D721Med (cell line): ENCODE data around the gene COX15.
"Not testable (repeated sequence)": the region's sequence is repeated elsewhere in the genome, so short reads cannot be mapped to it uniquely, and the experiment has no call there.

Experiments used
- DNase-seq: peaks from one replicate; pipeline ENCODE4 v3.0.0; 2011; ENCODE audit warnings: low spot score; ENCODE audit not compliant: insufficient read length
- FAIRE-seq: peaks from 2 replicates; lab custom pipeline; 2011; peaks lifted over from hg19 to GRCh38; lab: Jason Lieb, UNC
- CTCF ChIP-seq: IDR thresholded peaks from 2 replicates; pipeline ENCODE4 v1.5.1; 2012; ENCODE audit warnings: mild to moderate bottlenecking, control low read depth; ENCODE audit not compliant: insufficient read depth; ENCODE audit errors: missing control alignments

Gene COX15

GRCh38 chr10:99740933-99741559, 9.1 kb upstream of the COX15 start:
- no peak for DNase-seq
- TF ChIP-seq CTCF, result no peak
- peak; percentile 67 for FAIRE-seq

GRCh38 chr10:99740260-99740659, 8.3 kb upstream of the COX15 start:
- FAIRE-seq, result no peak

GRCh38 chr10:99734111-99734510, 2.2 kb upstream of the COX15 start:
- FAIRE-seq, DNase-seq: not testable (repeated sequence)

More at GRCh38 chr10:99740260-99740659, 8.3 kb upstream of the COX15 start:
- no peak for TF ChIP-seq CTCF
- no peak for DNase-seq

GRCh38 chr10:99733366-99733765, 1.4 kb upstream of the COX15 start:
- no peak for DNase-seq
- no peak for FAIRE-seq
- no peak for TF ChIP-seq CTCF

GRCh38 chr10:99731306-99732032, 458 bp downstream of the COX15 start:
- TF ChIP-seq CTCF, result no peak
- DNase-seq, result no peak
- FAIRE-seq, result no peak

- TF ChIP-seq CTCF, result no peak
- FAIRE-seq (no peak), DNase-seq (no peak)
These were observed 1.9 kb downstream of the COX15 start for GRCh38 chr10:99730026-99730425.

GRCh38 chr10:99720387-99720786, 11.5 kb downstream of the COX15 start:
- TF ChIP-seq CTCF, result no peak
- FAIRE-seq (no peak), DNase-seq (no peak)
